ENCODE data around the gene VHLL.
"Not testable (repeated sequence)": the region's sequence is repeated elsewhere in the genome, so short reads cannot be mapped to it uniquely, and the experiment has no call there.

The VHLL gene

GRCh38 chr1:156338180-156338976, 39.3 kb upstream of the VHLL start, which contains the start of the genes CCT3 and TSACC:
CCT3 (minus strand) TSS chr1:156338292; CDS start chr1:156338184, 108 bp downstream.
TSACC (plus strand) TSS chr1:156338526; CDS start chr1:156339758, 1,232 bp downstream.
- CTCF ChIA-PET: interaction anchor here (0.5 to 7.7 kb wide), 6 partner anchors 9 to 107 kb away, joined by 3 to 78 read pairs (median 3); no protein-coding TSS in a partner anchor
- H3K4me3 ChIP-seq (ENCODE audit: low read depth, low read length): peak within 1 kb of the TSS; percentile 97
- no peak for TF ChIP-seq CTCF (IDR thresholded peaks at IDR 0.05; ENCODE audit: insufficient read depth, low read length, missing control alignments)
- POLR2A ChIA-PET: interaction anchor here (0.9 kb wide), 1 partner anchor 19 kb away, joined by 3 read pairs; no protein-coding TSS in a partner anchor
- DNase-seq (ENCODE audit: low read depth, low spot score): peak; percentile 99

- DNase-seq (ENCODE audit: low read depth, low spot score): no peak
- CTCF ChIA-PET: interaction anchor here (0.5 to 7.7 kb wide), 6 partner anchors 9 to 108 kb away, joined by 3 to 78 read pairs (median 3); no protein-coding TSS in a partner anchor
- POLR2A ChIA-PET: interaction anchor here (0.9 kb wide), 1 partner anchor 19 kb away, joined by 3 read pairs; no protein-coding TSS in a partner anchor
- peak; percentile 7 for TF ChIP-seq CTCF (IDR thresholded peaks at IDR 0.05; ENCODE audit: insufficient read depth, low read length, missing control alignments)
- peak overlapping the region; percentile 97 for H3K4me3 ChIP-seq (ENCODE audit: low read depth, low read length)
Measured at GRCh38 chr1:156337888-156338179, 38.7 kb upstream of the VHLL start.

GRCh38 chr1:156337052-156337887, 38.2 kb upstream of the VHLL start:
- no peak for DNase-seq (ENCODE audit: low read depth, low spot score)
- H3K4me3 ChIP-seq (ENCODE audit: low read depth, low read length): peak overlapping the region; percentile 97
- ChIA-PET POLR2A (interaction anchor here (0.9 kb wide), 1 partner anchor 18 kb away, joined by 3 read pairs; no protein-coding TSS in a partner anchor), CTCF (interaction anchor here (0.5 to 7.7 kb wide), 15 partner anchors 8 to 109 kb away, joined by 3 to 78 read pairs (median 3); no protein-coding TSS in a partner anchor)
- TF ChIP-seq CTCF (IDR thresholded peaks at IDR 0.05; ENCODE audit: insufficient read depth, low read length, missing control alignments): no peak

- H3K4me3 ChIP-seq (ENCODE audit: low read depth, low read length): peak overlapping the region; percentile 97
- DNase-seq (ENCODE audit: low read depth, low spot score): no peak
- ChIA-PET POLR2A (no interaction called here), CTCF (interaction anchor here (0.6 to 7.7 kb wide), 9 partner anchors 9 to 110 kb away, joined by 3 to 78 read pairs (median 3); no protein-coding TSS in a partner anchor)
- TF ChIP-seq CTCF (IDR thresholded peaks at IDR 0.05; ENCODE audit: insufficient read depth, low read length, missing control alignments): no peak
Measured at GRCh38 chr1:156336242-156336641, 37.1 kb upstream of the VHLL start.

GRCh38 chr1:156323179-156323578, 24.1 kb upstream of the VHLL start:
- CTCF ChIA-PET: interaction anchor here (0.8 to 4.3 kb wide), 3 partner anchors 9 to 37 kb away, joined by 3 to 16 read pairs (median 3); no protein-coding TSS in a partner anchor
- POLR2A ChIA-PET; H3K4me3 ChIP-seq (ENCODE audit: low read depth, low read length); DNase-seq (ENCODE audit: low read depth, low spot score): not testable (repeated sequence)

- no peak overlapping the region for H3K4me3 ChIP-seq (ENCODE audit: low read depth, low read length)
- ChIA-PET POLR2A (no interaction called here), CTCF (interaction anchor here (0.9 to 5.2 kb wide), 13 partner anchors 8 to 229 kb away, joined by 3 to 78 read pairs (median 6); partner anchors contain the start of genes CCT3, TMEM79 and TSACC)
- no peak for TF ChIP-seq CTCF (IDR thresholded peaks at IDR 0.05; ENCODE audit: insufficient read depth, low read length, missing control alignments)
- no peak for DNase-seq (ENCODE audit: low read depth, low spot score)
Measured at GRCh38 chr1:156320560-156320959, 21.5 kb upstream of the VHLL start.

All from AG04449 (cell line).